ENCODE results near the gene RPAP3. TPM values are rescaled to one million over a fixed set of nuclear protein-coding genes. Genes with fewer than 3 reads are reported as not detected.

The RPAP3 gene
- total and polyA plus RNA-seq, 2 experiments from 2014 or later, result 31.4 to 69.9 TPM

DNA sequence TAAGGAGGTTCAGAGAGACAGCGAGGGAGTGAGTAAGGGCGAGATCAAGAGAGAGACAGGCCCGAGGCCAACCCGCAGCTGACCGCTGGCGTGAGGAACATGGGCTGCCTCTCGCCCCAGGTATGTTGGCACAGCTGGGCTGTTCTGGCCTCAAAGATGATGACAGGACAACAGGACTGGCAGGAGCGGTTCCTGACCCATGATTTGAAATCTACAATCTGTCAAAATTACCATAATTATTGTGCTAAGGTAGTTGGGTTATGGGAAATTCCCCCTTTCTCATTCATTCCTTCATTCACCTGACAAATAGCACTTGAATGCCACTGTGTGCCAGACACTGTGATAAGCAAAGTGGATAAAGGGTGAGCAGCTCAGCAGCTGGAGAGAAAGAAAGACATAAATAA is 24.5 kb upstream of the RPAP3 start:
- Histone ChIP-seq H3K27ac (ENCODE audit: low read depth) (no peak overlapping the region), H3K27me3 (ENCODE audit: insufficient read depth) (no peaks in the 10 kb centered on the region), H3K4me3 (no peak overlapping the region), H3K36me3 (ENCODE audit: insufficient read depth) (no peaks in the 10 kb centered on the region), H3K4me2 (no peak overlapping the region), H4K20me1 (replicated peaks; ENCODE audit: insufficient read depth) (no peaks in the 10 kb centered on the region), H3K4me1 (ENCODE audit: insufficient read depth) (peaks cover 13% of the 10 kb centered on the region; the same call in 1 of the 2 replicates), H3K9me2 (ENCODE audit: insufficient read depth) (no peaks in the 10 kb centered on the region), H3K79me2 (replicated peaks; ENCODE audit: insufficient read depth) (no peaks in the 10 kb centered on the region), H3F3A (replicated peaks; ENCODE audit: low read depth) (no peaks in the 10 kb centered on the region), H2AFZ (no peak overlapping the region)
- H3K36me3 Mint-ChIP-seq (ENCODE audit: low read depth), result no peaks in the 10 kb centered on the region; the same call in 2 of the 3 replicates
- DNase-seq (ENCODE audit: low spot score) (no peak), ATAC-seq (no peak)
- no peak overlapping the region for H3K27ac Mint-ChIP-seq
- TF ChIP-seq, protein P1, sequence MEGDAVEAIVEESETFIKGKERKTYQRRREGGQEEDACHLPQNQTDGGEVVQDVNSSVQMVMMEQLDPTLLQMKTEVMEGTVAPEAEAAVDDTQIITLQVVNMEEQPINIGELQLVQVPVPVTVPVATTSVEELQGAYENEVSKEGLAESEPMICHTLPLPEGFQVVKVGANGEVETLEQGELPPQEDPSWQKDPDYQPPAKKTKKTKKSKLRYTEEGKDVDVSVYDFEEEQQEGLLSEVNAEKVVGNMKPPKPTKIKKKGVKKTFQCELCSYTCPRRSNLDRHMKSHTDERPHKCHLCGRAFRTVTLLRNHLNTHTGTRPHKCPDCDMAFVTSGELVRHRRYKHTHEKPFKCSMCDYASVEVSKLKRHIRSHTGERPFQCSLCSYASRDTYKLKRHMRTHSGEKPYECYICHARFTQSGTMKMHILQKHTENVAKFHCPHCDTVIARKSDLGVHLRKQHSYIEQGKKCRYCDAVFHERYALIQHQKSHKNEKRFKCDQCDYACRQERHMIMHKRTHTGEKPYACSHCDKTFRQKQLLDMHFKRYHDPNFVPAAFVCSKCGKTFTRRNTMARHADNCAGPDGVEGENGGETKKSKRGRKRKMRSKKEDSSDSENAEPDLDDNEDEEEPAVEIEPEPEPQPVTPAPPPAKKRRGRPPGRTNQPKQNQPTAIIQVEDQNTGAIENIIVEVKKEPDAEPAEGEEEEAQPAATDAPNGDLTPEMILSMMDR (conservative IDR thresholded peaks at IDR 0.05; ENCODE audit: low read depth in 2 of 2), result no peak
- TF ChIP-seq EZH2 (IDR thresholded peaks at IDR 0.05; ENCODE audit: low read depth, unreplicated experiment), result no peak
- TF ChIP-seq, protein P2, sequence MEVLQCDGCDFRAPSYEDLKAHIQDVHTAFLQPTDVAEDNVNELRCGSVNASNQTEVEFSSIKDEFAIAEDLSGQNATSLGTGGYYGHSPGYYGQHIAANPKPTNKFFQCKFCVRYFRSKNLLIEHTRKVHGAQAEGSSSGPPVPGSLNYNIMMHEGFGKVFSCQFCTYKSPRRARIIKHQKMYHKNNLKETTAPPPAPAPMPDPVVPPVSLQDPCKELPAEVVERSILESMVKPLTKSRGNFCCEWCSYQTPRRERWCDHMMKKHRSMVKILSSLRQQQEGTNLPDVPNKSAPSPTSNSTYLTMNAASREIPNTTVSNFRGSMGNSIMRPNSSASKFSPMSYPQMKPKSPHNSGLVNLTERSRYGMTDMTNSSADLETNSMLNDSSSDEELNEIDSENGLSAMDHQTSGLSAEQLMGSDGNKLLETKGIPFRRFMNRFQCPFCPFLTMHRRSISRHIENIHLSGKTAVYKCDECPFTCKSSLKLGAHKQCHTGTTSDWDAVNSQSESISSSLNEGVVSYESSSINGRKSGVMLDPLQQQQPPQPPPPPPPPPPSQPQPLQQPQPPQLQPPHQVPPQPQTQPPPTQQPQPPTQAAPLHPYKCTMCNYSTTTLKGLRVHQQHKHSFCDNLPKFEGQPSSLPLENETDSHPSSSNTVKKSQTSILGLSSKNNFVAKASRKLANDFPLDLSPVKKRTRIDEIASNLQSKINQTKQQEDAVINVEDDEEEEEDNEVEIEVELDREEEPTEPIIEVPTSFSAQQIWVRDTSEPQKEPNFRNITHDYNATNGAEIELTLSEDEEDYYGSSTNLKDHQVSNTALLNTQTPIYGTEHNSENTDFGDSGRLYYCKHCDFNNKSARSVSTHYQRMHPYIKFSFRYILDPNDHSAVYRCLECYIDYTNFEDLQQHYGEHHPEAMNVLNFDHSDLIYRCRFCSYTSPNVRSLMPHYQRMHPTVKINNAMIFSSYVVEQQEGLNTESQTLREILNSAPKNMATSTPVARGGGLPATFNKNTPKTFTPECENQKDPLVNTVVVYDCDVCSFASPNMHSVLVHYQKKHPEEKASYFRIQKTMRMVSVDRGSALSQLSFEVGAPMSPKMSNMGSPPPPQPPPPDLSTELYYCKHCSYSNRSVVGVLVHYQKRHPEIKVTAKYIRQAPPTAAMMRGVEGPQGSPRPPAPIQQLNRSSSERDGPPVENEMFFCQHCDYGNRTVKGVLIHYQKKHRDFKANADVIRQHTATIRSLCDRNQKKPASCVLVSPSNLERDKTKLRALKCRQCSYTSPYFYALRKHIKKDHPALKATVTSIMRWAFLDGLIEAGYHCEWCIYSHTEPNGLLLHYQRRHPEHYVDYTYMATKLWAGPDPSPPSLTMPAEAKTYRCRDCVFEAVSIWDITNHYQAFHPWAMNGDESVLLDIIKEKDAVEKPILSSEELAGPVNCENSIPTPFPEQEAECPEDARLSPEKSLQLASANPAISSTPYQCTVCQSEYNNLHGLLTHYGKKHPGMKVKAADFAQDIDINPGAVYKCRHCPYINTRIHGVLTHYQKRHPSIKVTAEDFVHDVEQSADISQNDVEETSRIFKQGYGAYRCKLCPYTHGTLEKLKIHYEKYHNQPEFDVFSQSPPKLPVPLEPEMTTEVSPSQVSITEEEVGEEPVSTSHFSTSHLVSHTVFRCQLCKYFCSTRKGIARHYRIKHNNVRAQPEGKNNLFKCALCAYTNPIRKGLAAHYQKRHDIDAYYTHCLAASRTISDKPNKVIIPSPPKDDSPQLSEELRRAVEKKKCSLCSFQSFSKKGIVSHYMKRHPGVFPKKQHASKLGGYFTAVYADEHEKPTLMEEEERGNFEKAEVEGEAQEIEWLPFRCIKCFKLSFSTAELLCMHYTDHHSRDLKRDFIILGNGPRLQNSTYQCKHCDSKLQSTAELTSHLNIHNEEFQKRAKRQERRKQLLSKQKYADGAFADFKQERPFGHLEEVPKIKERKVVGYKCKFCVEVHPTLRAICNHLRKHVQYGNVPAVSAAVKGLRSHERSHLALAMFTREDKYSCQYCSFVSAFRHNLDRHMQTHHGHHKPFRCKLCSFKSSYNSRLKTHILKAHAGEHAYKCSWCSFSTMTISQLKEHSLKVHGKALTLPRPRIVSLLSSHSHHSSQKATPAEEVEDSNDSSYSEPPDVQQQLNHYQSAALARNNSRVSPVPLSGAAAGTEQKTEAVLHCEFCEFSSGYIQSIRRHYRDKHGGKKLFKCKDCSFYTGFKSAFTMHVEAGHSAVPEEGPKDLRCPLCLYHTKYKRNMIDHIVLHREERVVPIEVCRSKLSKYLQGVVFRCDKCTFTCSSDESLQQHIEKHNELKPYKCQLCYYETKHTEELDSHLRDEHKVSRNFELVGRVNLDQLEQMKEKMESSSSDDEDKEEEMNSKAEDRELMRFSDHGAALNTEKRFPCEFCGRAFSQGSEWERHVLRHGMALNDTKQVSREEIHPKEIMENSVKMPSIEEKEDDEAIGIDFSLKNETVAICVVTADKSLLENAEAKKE (CRISPR knock-in tag; IDR thresholded peaks at IDR 0.05), result no peak
- no peak for TF ChIP-seq ZNF331 (CRISPR knock-in tag; IDR thresholded peaks at IDR 0.05; ENCODE audit: low read depth)
- TF ChIP-seq, protein P3, sequence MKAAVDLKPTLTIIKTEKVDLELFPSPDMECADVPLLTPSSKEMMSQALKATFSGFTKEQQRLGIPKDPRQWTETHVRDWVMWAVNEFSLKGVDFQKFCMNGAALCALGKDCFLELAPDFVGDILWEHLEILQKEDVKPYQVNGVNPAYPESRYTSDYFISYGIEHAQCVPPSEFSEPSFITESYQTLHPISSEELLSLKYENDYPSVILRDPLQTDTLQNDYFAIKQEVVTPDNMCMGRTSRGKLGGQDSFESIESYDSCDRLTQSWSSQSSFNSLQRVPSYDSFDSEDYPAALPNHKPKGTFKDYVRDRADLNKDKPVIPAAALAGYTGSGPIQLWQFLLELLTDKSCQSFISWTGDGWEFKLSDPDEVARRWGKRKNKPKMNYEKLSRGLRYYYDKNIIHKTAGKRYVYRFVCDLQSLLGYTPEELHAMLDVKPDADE (IDR thresholded peaks at IDR 0.05), result no peak
- no peak for TF ChIP-seq NANOG (IDR thresholded peaks at IDR 0.05; ENCODE audit: borderline replicate concordance)
- TF ChIP-seq JUNB (IDR thresholded peaks at IDR 0.05; ENCODE audit: unreplicated experiment), result no peak
- TF ChIP-seq, protein P4, sequence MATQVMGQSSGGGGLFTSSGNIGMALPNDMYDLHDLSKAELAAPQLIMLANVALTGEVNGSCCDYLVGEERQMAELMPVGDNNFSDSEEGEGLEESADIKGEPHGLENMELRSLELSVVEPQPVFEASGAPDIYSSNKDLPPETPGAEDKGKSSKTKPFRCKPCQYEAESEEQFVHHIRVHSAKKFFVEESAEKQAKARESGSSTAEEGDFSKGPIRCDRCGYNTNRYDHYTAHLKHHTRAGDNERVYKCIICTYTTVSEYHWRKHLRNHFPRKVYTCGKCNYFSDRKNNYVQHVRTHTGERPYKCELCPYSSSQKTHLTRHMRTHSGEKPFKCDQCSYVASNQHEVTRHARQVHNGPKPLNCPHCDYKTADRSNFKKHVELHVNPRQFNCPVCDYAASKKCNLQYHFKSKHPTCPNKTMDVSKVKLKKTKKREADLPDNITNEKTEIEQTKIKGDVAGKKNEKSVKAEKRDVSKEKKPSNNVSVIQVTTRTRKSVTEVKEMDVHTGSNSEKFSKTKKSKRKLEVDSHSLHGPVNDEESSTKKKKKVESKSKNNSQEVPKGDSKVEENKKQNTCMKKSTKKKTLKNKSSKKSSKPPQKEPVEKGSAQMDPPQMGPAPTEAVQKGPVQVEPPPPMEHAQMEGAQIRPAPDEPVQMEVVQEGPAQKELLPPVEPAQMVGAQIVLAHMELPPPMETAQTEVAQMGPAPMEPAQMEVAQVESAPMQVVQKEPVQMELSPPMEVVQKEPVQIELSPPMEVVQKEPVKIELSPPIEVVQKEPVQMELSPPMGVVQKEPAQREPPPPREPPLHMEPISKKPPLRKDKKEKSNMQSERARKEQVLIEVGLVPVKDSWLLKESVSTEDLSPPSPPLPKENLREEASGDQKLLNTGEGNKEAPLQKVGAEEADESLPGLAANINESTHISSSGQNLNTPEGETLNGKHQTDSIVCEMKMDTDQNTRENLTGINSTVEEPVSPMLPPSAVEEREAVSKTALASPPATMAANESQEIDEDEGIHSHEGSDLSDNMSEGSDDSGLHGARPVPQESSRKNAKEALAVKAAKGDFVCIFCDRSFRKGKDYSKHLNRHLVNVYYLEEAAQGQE (IDR thresholded peaks at IDR 0.05; ENCODE audit: unreplicated experiment), result no peak
- no peak for TF ChIP-seq CREB1 (CRISPR knock-in tag; IDR thresholded peaks at IDR 0.05; ENCODE audit: low read depth)
- TF ChIP-seq EZH2phosphoT487 (IDR thresholded peaks at IDR 0.05; ENCODE audit: unreplicated experiment), result no peak
- TF ChIP-seq POLR2AphosphoS5 (IDR thresholded peaks at IDR 0.05; ENCODE audit: low read depth), result no peak
- TF ChIP-seq STAT1 (IDR thresholded peaks at IDR 0.05; ENCODE audit: unreplicated experiment), result no peak
- TF ChIP-seq ZNF114 (CRISPR knock-in tag; IDR thresholded peaks at IDR 0.05), result no peak
- H3K27me3 Mint-ChIP-seq (ENCODE audit: insufficient read depth, low read depth, poor library complexity), result peaks cover 7% of the 10 kb centered on the region
- H3K4me3 Mint-ChIP-seq, result no peak overlapping the region
- H3K9me3 Mint-ChIP-seq, result no peaks in the 10 kb centered on the region
- H3K4me1 Mint-ChIP-seq, result peaks cover 13% of the 10 kb centered on the region

Measured in GM23338 (cell line).